ENCODE measurements around the gene SPHKAP.

- TF ChIP-seq CTCF (IDR thresholded peaks at IDR 0.05) (no peak), POLR2A (IDR thresholded peaks at IDR 0.05) (no peak), EP300 (IDR thresholded peaks at IDR 0.05) (no peak)
Observed at GRCh38 chr2:228118940-228119339, 62.5 kb downstream of the SPHKAP start.
